ENCODE data around the gene ANAPC4. TPM values are rescaled to one million over a fixed set of nuclear protein-coding genes. Genes with fewer than 3 reads are reported as not detected.

Gene ANAPC4
- polyA plus RNA-seq, 12 donors, result 17.5 to 47.5 (median 33.0) TPM; not detected in 1

GRCh38 chr4:25427871-25428270 lies 50.8 kb downstream of the ANAPC4 start:
- no peak for DNase-seq

- DNase-seq, result no peak
Measured at GRCh38 chr4:25430630-25431029, 53.6 kb downstream of the ANAPC4 start.

GRCh38 chr4:25433966-25434827 lies 57.1 kb downstream of the ANAPC4 start:
- DNase-seq, result no peak

DNA sequence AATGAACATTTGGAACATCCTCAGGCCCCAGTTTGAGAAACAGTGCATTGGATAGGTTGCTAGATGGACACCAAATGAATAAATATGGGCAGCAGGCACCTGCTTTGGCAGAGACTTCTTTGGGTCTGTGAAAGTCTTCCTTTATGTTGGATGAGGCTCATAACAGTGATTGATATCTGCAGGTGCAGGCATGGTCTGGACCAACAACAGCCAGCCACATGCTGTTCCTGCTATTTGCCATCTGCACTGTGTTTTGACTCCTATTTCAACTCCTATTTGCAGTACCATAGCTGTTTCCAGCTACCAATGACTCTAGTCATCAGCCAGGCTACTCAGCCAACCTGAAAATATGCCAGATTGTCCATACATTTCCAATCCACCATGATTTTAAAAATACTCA lies 60.9 kb downstream of the ANAPC4 start:
- DNase-seq, result no peak

DNA sequence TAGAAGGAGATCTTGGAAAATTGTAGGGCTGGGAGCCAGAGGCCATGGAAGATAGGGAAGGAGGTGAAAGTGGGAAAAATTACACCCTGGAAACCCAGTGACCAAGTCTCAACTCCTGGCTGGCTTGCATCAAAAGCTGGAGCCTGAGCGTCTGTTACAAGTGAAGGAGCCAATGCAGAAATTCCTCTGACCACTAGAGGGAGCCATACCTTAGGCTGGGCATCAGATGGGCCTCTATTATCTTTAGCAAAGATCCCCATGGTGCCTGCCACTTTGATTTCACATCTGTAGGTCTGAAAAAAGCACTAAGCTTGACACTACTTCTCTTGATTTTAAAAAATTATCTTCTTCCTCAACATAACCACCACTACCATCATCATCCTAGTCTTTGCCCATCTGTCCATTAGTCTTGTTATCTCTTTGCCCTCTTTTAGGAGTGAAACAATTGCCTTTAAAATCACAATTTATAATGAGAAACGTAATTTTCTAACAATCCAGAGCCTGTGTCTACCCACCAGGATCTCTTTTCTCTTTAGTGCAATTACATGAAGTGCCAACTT lies 62.9 kb downstream of the ANAPC4 start:
- DNase-seq, result peak; percentile 39

- no peak for DNase-seq
Measured at GRCh38 chr4:25440478-25441030, 63.5 kb downstream of the ANAPC4 start.

- DNase-seq, result peak; percentile 45
Measured at GRCh38 chr4:25441519-25442117, 64.6 kb downstream of the ANAPC4 start.

GRCh38 chr4:25442863-25443307 lies 65.8 kb downstream of the ANAPC4 start:
- no peak for DNase-seq

DNA sequence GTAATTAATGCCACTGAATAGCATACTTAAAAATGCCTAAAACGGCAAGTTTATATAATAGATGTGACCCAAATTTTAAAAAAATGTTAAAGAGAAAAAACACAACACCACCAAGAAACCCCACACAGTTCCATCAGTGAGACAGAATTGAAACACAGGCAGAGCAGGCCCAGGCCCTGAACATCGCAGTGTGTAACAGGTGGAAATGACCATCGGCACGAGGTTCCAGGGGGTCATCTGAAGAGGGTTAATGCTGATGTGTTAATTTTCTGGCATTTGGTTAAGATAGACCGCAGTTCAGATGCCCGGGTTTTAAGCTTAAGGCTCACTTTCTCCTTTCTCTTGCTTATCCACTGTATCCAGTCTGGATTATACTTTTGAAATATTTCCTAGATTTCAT lies 66.8 kb downstream of the ANAPC4 start:
- no peak for DNase-seq

DNA sequence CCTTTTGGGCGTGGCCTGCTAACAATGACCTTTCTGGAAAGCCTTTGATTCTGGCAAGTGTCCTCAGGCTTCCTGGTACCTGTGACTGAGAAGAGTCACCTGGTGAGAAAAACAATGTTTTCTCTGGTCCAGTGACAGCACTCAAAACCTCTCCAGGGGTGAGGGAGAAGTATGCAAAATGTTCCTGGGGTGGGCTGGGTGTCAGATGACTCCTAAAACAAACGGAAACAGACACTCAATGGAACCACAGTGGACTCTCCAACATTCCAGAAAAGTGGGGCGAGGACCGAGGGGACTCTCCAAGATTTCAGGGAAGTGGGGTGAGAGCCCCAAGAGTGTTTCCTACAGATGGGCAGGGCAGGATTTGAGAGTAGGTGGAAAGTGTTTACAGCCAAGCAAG lies 69.5 kb downstream of the ANAPC4 start:
- no peak for DNase-seq

GRCh38 chr4:25448379-25449109 lies 71.5 kb downstream of the ANAPC4 start:
- DNase-seq, result peak; percentile 63

DNA sequence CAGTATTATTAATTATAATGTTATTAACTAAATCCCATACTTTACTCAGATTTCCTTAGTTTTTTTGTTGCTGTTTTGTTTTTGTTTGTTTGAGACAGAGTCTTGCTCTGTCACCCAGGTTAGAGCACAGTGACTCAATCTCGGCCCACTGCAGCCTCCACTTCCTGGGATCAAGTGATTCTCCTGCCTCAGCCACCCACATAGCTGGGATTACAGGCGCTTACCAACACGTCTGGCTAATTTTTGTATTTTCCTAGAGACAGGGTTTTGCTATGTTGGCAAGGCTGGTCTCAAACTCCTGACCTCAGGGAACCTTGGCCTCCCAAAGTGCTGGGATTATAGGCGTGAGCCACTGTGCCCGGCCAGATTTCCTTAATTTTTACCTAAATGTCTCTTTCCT lies 72.2 kb downstream of the ANAPC4 start:
- DNase-seq, result no peak

DNA sequence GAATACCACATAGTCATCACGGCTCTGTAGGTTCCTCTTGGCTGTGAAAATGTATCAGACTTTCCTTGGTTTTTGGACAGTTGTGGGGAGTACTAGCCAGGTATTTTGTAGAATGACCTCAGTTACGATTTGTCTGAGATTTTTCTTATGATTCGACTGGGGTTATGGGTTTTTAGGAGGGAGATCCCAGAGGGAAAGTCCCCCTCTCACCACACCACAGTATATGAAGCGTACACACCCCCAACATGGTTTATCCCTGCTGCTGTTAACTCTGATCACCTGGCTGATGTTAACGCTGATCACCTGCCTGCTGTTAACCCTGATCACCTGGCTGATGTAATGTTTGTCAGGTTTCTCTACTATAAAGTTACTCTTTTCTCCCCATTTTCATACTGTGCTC lies 72.6 kb downstream of the ANAPC4 start:
- DNase-seq, result no peak

- DNase-seq, result no peak
Measured at GRCh38 chr4:25450491-25450901, 73.4 kb downstream of the ANAPC4 start.

GRCh38 chr4:25451676-25452075 lies 74.6 kb downstream of the ANAPC4 start:
- no peak for DNase-seq

DNA sequence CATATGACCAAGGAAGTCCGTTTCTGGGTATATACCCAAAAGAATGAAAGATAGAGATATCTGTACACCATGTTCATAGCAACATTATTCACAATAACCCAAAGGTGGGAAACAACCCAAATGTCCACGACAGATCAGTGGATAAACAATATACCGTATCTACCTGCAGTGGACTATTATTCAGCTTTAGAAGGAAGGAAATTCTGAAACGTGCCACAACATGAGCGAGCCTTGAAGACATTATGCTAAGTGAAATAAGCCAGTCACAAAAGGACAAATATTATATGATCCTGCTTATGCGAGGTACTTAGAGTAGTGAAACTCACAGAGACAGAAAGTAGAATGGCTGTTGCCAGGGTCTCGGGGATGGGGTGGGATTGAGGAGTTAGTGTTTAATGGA lies 75.0 kb downstream of the ANAPC4 start:
- no peak for DNase-seq

DNA sequence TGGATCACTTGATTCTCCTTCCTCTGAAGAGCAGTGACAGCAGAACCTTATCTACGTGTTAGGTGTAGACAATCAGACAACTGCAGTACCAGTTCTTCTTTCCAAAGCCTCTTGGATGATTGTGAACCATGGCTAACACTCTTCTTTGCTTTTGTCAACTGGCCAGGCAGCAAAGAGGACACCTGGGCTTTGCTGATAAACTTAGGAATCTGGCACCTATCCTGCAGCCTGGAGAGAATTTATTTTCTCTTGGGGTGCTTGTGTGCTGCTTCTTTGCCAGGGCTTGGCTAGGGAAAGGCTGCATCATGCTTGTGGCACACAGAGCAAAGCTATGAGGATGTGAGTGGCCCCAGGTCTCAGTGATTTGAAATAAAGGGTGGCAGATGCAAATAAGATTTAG lies 77.4 kb downstream of the ANAPC4 start:
- no peak for DNase-seq

DNA sequence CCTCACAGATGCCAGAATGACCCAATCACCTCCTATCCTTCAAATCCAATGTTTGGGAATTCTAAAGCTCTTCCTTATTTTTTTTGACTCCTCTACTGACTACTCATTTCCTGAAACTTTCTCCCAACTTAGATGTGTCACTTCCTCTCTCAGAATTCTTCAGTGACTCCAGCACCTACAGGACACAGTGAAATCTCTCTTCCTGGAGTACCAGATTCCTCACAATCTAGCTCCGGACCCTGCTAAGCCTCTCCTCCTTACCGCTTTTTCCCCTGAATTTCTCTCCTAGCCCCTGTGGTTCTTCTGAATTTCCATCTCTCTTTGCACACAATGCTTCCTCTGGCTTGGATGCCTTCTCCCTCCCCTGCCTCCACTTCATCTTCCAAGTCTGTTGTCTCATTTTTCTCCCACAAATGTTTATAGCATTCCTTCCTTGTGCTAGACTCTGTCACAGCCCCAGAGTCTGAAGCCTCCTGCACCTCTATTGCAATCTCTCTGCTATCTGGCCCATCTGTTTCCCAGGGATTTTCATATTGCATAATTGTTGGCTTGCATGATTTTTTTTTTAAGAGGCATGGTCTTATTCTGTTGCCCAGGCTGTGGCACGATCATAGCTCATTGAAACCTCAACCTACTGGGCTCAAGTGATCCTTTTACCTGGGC lies 80.1 kb downstream of the ANAPC4 start:
- DNase-seq, result no peak

DNA sequence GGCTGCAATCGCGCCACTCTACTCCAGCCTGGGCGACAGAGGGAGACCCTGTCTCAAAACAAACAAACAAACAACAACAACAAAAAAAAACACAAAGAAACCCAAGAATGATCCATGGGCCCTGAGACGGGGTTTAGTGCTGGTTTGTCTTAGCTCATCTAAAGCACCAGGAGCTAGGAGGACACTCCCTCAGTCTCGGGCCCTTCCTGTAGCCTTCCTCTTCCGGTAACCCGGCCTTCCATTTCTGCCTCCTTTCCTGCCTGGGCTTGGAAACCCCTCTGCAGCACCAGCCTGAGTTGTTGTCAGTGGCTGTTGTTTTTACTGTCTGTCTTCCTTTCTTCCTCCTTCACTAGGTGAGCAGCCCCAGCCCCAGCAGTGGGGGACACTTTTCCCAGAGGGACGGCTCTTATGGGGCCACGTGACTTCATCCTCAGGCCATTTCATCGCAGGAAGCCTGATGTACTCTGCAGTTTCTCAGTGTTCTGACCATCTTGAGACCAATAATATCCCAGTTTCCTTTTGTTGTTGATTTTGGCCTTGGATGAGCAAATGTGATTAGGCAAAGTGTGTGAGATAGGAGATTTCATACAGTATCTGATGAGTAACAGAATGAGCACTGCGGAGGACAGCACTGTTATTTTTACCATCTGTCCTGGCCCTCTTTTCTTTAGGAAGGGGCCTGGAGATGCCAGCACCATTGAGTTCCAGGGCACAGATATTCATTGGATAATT lies 90.1 kb downstream of the ANAPC4 start:
- no peak for DNase-seq

DNA sequence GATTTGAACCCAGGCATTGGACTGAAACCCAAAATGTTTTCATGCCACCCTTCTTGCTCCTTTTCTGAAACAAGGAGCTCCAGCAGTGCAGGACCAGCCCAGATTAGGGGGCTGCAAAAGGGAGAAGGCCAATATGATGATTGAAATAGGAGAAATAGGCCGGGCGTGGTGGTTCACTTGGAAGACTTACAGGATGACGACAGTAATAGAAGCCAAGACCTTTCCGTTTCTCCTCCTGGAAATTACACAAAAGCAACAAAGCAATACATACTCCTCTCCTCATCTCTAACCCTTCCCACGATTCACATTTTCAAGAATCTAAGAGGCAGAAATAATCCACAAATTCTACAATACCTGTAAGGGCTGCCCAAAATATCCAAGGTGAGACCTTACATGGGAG lies 90.8 kb downstream of the ANAPC4 start:
- DNase-seq, result peak; percentile 6
